Pons (tissue), 1 donor: ENCODE measurements around the gene MPHOSPH10.
A peak's percentile ranks its signal among the peaks of the same experiment; 100 is the strongest.
"Not testable (repeated sequence)": the region's sequence is repeated elsewhere in the genome, so short reads cannot be mapped to it uniquely, and the experiment has no call there.

ENCODE experiments used
- DNase-seq: peaks from one replicate; pipeline ENCODE4 v3.0.0-alpha.2; 2016; ENCODE audit warnings: low spot score

MPHOSPH10 gene, protein sequence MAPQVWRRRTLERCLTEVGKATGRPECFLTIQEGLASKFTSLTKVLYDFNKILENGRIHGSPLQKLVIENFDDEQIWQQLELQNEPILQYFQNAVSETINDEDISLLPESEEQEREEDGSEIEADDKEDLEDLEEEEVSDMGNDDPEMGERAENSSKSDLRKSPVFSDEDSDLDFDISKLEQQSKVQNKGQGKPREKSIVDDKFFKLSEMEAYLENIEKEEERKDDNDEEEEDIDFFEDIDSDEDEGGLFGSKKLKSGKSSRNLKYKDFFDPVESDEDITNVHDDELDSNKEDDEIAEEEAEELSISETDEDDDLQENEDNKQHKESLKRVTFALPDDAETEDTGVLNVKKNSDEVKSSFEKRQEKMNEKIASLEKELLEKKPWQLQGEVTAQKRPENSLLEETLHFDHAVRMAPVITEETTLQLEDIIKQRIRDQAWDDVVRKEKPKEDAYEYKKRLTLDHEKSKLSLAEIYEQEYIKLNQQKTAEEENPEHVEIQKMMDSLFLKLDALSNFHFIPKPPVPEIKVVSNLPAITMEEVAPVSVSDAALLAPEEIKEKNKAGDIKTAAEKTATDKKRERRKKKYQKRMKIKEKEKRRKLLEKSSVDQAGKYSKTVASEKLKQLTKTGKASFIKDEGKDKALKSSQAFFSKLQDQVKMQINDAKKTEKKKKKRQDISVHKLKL

DNA sequence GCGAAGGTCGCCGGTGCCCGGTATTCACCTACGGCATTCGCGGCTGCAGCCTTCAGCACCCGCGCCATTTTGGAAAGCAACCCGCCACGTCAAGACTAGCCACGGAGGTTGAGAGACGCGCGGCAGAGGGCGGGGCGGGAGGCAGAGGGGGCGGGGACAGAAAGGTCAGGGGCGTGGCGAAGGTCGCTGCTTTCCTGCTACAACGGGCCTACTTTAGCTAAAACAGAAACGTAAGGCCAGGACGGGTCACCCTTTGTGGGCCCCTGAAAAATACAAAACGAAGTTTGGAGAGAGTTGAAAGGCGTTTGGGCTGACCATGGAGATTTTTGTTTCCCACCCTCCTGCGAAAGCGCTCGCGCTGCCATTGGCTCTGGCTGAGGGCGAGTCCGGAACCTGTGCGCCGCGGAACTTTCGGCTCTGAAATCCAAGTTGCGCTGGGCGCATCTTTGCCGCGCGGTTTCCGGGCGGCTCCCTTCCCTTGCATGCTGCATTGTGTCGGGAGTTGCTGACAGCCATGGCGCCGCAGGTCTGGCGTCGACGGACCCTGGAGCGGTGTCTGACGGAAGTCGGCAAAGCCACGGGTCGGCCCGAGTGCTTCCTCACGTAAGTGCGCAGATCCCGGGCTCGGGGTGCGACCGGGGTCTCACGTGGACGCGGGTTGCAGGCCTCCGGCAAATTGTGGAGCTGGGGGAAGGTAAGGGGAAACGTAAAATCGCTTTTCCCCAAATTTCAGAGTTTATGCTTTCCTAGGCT is at the start of gene MPHOSPH10, which contains the start of gene MCEE:
Gene MPHOSPH10, plus strand, starts transcription at position 483 of the 753 bp plus-strand sequence. Its CDS starts 32 bp downstream, at position 515.
Gene MCEE, minus strand, starts transcription at position 78 of the 753 bp plus-strand sequence. Its CDS starts 10 bp downstream, at position 68.
- DNase-seq: peak; percentile 86

DNA sequence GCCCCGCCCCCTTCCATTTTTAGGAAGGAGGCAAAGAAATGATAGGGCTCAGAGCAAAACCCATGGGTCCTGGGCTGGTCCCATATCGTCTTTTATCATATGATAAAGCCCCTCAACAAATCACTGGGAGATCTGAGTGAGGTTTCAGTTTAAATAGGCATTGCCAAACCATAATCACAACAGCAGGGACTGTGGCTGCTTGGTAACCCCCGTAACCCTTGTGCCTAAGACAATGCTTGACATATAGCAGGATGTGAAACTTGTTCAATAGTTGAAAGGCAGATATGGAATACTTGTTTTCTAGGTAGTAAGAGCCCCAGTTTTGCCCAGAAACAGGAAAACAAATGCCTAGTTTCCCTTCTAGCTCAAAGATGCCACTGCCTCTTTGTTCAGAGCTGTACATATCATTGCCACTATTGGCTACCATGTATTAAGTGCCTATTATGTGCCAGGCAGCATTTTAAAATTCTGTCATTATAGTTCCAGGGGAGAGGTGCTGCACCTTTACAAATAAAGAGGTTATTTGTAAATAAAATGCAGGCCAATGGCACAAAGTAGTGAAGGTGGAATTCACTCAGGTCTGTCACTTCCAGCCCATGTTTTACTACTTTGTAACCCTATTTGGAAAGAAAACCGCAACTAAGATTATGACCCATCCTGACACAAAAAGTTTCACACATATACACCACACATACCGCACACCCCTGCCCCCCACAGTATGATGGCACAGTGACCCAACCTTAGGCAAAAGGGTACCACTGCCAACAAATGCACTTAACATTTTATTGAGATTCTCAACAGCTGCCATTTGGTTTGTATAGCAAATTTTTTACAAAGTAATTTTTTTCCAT is 47.8 kb upstream of the MPHOSPH10 start:
- no peak for DNase-seq

DNA sequence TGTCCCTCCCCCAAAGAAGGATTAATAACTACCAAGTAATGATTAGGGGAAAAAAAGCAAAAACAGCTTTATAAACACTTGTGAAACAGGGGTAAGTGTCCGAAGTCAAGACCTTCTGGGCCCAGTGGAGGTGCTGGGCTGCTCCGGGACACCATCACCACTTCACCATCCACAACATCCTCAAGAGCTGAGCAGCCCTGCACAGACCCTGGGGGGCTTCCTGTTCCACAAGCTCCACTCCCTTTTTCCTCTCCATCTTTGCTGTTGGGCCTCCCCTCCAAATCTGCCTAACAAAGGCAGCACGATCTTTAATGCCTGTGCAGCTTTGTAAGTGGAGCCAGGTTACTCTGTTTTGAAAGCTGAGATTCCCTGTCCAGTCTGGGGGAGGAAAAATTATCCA is 47.1 kb upstream of the MPHOSPH10 start:
- DNase-seq: not testable (repeated sequence)

DNA sequence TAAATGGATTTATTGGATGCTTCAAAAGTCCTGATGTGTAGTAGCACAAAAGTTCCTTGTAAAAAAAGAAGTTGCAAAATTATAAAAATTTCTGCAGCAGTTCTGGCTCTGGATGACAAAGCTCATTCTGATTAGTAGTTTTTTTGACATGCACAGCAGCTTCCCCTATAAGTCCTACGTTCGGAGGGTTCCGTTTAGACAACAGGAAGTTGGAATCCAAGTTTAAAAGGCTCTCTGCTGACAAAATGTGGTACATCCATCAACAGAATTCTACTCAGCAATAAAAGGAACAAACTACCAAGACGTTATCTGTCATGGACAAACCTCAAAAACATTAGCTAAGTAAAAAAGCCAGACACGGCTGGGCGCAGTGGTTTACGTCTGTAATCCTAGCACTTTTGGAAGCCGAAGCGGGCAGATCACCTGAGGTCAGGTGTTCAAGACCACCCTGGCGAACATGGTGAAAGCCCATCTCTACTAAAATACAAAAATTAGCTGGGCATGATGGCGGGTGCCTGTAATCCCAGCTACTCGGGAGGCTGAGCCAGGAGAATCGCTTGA is 46.6 kb upstream of the MPHOSPH10 start:
- DNase-seq: not testable (repeated sequence)

DNA sequence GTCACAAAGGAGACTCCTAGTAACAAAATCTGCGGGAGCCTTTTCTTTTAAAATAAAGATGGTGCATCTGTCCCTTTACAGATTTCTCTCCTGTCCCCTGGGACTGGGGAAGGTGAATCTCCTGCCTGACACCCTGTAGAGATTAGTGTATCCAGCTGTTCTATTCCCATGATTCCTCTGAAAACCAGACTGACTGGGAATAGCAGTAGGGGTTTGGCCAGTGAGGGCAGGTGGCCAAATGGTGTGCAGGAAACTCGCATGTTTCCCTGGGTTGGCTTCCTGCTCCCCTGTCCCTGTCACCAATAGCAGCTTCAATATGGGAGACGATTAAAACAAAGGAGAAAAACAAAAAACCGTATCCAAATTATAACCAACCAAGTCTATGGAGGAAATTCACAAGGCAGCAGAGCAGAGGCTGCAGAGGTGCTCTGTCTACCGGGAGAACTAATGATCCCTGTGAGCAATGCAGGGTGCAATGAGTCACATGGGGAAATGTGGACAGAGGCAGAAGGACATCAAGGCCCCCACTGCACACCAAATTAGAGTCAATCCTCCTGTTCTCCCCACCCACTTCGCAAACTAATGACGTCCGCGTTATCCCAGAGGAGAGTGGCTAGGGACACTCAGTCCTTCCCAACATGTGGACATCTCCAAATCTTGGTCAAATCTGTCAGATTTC is 45.0 kb upstream of the MPHOSPH10 start:
- not testable (repeated sequence) for DNase-seq

DNA sequence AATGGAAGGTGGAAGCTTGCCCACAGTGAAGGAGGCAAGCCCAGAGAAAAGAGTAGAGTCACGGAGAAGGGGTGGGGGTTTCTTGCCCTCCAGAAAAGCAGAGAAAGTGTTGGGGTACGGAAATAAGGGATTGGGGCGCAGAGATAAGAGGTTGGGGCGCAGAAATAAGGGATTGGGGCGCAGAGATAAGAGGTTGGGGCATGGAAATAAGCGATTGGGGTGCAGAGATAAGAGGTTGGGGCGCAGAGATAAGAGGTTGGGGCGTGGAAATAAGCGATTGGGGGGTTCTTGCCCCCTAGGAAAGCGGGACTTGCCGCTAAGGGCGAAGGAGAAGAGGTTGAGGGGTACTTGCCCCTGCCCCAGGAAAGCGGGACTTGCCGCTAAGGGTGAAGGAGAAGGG is 41.0 kb upstream of the MPHOSPH10 start:
- DNase-seq: not testable (repeated sequence)

DNA sequence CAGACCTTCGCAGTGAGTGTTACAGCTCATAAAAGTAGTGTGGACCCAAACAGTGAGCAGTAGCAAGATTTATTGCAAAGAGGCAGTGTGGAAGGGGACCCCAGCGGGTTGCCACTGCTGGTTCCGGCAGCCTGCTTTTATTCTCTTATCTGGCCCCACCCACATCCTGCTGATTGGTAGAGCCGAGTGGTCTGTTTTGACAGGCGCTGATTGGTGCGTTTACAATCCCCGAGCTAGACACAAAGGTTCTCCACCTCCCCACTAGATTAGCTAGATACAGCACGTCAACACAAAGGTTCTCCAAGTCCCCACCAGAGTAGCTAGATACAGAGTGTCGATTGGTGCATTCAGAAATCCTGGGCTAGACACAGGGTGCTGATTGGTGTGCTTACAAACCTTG is 38.6 kb upstream of the MPHOSPH10 start:
- DNase-seq: not testable (repeated sequence)

DNA sequence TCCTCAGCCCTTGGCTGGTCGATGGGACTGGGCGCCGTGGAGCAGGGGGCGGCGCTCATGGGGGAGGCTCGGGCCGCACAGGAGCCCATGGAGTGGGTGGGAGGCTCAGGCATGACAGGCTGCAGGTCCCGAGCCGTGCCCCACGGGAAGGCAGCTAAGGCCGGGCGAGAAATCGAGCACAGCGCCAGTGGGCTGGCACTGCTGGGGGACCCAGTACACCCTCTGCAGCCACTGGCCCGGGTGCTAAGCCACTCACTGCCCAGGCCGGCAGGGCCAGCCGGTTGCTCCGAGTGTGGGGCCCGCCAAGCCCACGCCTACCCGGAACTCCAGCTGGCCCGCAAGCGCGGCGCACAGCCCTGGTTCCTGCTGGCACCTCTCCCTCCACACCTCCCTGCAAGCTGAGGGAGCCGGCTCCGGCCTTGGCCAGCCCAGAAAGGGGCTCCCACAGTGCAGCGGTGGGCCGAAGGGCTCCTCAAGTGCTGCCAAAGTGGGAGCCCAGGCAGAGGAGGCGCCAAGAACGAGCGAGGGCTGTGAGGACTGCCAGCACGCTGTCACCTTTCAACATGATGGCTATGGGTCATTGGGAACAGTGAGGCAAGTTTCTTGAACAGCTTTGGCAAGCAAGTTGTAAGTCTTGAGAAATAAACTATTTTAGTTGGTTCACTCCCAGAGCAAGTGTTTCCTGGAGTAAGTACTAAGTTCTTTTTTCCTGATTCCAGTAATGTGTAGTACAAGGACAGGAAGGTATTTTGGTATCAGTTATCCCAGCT is 37.8 kb upstream of the MPHOSPH10 start:
- DNase-seq: not testable (repeated sequence)

DNA sequence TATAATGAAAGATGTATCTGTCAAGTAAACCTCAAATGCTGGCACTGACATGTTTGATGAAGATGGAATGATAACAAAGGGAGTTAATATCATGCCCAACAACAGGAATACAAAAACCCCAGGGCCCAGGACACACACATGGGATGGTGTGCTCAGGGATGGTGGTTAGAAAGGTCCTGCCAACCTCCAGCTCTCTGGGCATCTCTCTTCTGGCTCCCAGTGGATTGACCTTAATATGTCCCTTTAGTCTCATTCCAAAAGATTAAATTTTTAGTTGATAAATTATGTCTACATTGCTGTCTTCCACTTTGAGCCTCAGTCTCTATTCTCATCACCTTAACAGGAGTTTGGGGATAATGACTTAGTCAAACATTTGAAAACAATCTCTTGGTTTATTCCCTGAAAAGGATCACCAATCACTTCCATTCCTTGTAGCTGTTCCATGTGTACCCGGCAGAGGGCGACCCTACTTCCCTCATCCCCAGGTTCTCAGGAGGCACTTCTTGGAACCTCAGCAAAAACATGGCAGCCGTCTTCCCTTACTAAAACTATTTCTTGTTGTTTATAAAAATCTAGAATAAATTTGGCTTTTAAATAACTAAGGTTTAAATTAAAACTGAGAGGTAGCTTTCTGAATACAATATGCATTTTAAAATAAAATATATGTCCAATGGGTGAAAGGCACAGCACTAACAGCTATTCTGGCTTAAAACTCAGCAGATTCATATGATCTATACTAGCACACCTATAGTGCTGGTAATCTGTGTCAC is 30.1 kb upstream of the MPHOSPH10 start:
- DNase-seq: peak; percentile 37

DNA sequence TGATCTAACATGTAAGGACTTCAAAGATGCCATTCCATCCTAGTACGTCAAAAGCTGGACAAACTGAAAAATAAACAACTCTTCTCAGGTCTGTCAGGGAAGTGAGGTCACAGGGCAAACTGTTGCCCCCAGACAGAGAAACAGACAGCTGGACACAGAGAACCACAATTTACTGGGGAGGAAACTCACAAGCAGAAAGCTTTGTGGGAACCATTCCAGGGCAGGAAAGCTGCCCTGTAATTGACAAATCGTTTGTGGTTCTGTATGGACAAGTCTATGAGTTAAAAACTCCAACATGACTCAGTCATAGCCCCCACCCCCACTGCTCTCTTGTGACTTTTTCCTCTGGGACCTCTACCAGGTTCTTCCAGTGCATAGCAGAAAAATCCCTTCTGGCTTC is 28.8 kb upstream of the MPHOSPH10 start:
- DNase-seq: no peak

DNA sequence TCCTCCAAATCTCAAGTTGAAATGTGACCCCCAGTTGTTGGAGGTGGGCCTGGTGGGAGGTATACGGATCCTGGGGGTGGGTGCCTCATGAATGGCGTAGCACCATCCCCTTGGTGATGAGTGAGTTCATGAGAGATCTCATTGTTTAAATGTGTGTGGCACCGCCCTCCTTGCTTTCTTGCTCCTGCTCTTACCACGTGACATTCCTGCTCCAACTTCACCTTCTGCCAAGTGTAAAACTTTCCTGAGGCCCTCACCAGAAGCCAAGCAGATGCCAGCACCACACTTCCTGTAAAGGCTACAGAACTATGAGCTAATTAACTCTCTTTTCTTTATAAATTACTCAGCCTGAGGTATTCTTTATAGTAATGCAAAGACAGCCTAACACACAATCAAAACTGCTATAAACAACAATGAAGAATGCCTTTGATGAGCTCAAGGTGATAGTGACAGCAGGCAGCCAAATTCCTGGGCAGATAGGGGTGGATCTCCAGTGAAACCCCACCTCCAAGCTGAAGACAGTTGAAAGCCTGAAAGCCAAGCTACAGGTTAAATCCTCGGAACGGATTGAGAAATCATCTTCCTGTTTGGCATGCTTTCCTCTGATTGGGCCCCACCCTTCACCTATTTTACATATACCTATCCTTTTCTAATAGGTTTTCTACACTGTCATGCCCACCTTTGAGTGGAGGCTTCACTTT is 27.3 kb upstream of the MPHOSPH10 start:
- DNase-seq: no peak

DNA sequence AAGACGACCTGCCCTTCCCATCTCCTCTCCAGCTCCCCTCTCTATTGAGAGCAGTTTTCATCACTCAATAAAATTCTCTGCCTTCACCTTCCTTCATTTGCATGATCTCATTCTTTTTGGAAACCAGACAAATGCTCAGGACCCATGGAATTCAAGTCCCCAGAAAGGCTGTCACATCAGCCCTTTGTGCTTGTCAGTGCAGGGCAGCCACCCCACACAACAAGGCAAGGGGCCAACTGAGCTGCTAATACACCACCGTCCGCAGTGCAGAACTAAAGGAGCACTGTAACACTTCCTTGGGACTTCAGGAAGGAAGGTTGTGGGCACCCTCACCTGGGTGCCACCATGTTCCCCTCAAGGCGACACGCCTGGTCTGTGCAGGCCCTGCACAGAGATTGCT is 26.6 kb upstream of the MPHOSPH10 start:
- no peak for DNase-seq

DNA sequence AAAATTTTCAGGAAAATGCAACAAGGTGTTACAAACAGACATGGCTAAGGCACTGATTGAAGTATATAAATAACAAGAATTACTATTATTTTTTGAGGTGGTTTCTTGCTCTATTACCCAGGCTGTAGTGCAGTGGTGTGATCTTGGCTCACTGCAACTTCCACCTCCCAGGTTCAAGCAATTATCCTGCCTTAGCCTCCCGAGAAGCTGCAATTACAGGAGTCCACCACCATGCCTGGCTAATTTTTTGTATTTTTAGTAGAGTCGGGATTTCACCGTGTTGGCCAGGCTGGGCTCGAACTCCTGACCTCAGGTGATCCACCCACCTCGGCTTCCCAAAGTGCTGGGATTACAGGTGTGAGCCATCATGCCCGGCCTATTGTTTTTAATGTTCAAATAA is 24.0 kb upstream of the MPHOSPH10 start:
- DNase-seq: not testable (repeated sequence)

DNA sequence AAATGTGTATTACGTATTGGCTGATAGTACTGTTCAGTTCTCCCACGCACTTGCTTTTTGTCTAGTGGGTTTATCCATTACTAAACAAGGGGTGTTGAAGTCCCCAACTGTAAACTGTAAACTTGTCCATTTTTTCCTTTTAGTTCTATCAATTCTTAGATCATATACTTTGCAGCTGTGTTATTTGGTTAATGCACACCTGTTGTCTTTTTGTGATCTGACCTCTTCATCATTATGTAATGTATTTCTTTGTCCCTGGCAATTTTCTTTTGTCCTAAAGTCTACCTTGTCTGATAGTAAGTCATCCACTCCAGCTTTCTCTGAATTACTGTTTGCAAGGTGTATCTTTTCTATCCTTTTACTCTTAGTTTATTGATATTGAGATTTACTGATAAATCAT is 22.3 kb upstream of the MPHOSPH10 start:
- no peak for DNase-seq

DNA sequence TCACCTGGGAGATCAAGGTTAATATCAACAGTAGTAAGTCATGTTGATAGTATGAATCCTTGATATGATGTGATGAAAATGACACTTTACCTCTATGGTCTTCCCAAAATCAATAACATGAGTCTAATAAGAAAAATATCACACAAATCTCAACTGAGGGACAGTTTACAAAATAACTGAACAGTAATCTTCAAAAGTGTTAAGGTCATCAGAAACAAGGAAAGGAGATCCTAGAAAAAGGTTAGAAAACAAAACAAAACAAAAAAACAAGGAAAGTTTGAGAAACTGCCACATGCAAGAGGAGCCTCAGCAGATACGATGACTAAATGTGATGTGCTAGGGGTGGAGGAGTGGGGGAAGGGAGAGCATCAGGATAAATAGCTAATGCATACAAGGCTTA is 16.6 kb upstream of the MPHOSPH10 start:
- DNase-seq: no peak

DNA sequence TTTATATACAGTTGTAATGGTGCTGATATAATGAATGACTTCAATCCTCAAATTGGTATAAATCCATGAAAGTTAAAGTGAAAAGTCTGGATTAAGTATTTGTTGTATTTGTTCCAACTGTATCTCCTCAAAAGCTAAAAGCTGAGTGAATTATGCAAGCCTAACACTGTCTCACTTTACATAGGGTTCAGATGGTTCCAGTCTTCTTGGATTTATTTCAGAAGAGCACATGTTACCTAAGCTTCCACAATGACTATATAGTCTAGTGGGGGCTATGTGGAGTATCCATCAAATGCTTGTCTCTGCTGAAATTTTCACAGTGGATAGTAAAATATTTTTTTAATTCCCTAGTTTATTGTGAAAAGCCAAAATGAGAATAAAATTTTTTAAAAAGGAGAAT is 13.4 kb upstream of the MPHOSPH10 start:
- no peak for DNase-seq

DNA sequence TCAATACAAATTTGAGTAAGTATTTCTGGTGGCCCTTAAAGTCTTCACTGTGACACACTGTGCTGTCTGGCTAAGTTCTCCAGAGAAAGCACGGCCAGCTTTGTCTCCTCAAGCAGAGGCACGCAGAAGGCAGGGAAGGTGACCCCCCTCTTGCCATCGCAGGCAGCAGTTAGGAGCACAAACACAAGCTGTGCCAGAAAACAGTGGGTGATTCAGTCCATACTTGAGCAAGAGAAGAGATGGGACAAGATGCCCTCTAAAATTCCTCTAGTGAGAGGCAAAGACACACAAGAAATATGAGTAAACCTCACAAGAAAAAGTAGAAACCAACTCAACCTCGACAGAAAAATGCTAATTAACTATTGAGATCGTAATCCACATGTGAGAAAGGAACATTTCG is 10.2 kb upstream of the MPHOSPH10 start:
- DNase-seq: peak; percentile 9

DNA sequence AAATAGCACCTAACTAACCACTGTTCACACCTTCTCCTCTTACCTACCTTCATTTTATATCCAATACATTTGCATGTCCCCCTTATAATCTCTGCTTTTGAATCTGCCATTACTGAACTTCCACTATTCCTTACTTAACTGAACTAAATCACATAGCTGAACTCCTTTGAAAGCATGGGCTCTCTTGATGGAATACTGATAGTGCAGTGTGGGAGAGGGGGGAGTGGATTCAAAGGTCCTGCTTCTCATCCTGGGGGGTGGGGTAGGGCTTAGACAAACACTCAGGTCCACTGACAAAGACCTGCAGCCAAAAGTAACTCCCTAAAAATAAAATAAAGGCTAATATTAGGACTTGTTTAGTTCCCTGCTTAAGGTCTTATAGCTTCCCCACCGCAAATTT is 9.0 kb upstream of the MPHOSPH10 start:
- DNase-seq: no peak
